ENCODE results near the gene SULT1A3. TPM values are rescaled to one million over a fixed set of nuclear protein-coding genes. Genes with fewer than 3 reads are reported as not detected.
"Not testable (repeated sequence)": the region's sequence is repeated elsewhere in the genome, so short reads cannot be mapped to it uniquely, and the experiment has no call there.

The SULT1A3 gene
- total RNA-seq, 4 donors from 2014 or later, result 14.0 to 32.3 (median 18.3) TPM

GRCh38 chr16:30173054-30173453 lies 26.0 kb upstream of the SULT1A3 start:
- ATAC-seq (ENCODE audit: low FRiP score) (no peak), DNase-seq (ENCODE audit: low spot score) (no peak)
- no peak for TF ChIP-seq CTCF (IDR thresholded peaks at IDR 0.05)

GRCh38 chr16:30176876-30177275 lies 22.2 kb upstream of the SULT1A3 start:
- DNase-seq (ENCODE audit: low spot score); ATAC-seq (ENCODE audit: low FRiP score): not testable (repeated sequence)

GRCh38 chr16:30179195-30179594 lies 19.9 kb upstream of the SULT1A3 start:
- no peak for TF ChIP-seq CTCF (IDR thresholded peaks at IDR 0.05)
- DNase-seq (ENCODE audit: low spot score), result no peak
- ATAC-seq (ENCODE audit: low FRiP score), result no peak

- no peak for TF ChIP-seq CTCF (IDR thresholded peaks at IDR 0.05)
- ATAC-seq (ENCODE audit: low FRiP score) (no peak), DNase-seq (ENCODE audit: low spot score) (no peak)
Observed at GRCh38 chr16:30179931-30180330, 19.1 kb upstream of the SULT1A3 start.

- TF ChIP-seq CTCF (IDR thresholded peaks at IDR 0.05), result no peak
- ATAC-seq (ENCODE audit: low FRiP score), result no peak
- DNase-seq (ENCODE audit: low spot score), result no peak
Observed at GRCh38 chr16:30180741-30181140, 18.3 kb upstream of the SULT1A3 start.

- no peak for TF ChIP-seq CTCF (IDR thresholded peaks at IDR 0.05)
- DNase-seq (ENCODE audit: low spot score) (peak; percentile 46), ATAC-seq (ENCODE audit: low FRiP score) (peak; percentile 83)
Observed at GRCh38 chr16:30183233-30184095, 15.6 kb upstream of the SULT1A3 start, which contains the start of gene CORO1A. CORO1A (plus strand) TSS chr16:30183602; CDS start chr16:30185210, 1,608 bp downstream.

- DNase-seq (ENCODE audit: low spot score) (no peak), ATAC-seq (ENCODE audit: low FRiP score) (no peak)
- TF ChIP-seq CTCF (IDR thresholded peaks at IDR 0.05), result no peak
Observed at GRCh38 chr16:30184096-30184890, 14.8 kb upstream of the SULT1A3 start.

Measured in omental fat pad (tissue), 4 donors.